Activated effector memory CD4-positive, alpha-beta T cell treated with anti-CD3 and anti-CD28 coated beads, Interleukin-2, amount 50 U/mL, for 16 hours (primary cell): ENCODE data around the gene NAB2.

Source experiments
- DNase-seq: peaks from one replicate; pipeline ENCODE4 v3.0.0-alpha.2; 2020

The NAB2 gene

GRCh38 chr12:57135527-57136326 lies 46.8 kb downstream of the NAB2 start:
- DNase-seq: no peak

DNA sequence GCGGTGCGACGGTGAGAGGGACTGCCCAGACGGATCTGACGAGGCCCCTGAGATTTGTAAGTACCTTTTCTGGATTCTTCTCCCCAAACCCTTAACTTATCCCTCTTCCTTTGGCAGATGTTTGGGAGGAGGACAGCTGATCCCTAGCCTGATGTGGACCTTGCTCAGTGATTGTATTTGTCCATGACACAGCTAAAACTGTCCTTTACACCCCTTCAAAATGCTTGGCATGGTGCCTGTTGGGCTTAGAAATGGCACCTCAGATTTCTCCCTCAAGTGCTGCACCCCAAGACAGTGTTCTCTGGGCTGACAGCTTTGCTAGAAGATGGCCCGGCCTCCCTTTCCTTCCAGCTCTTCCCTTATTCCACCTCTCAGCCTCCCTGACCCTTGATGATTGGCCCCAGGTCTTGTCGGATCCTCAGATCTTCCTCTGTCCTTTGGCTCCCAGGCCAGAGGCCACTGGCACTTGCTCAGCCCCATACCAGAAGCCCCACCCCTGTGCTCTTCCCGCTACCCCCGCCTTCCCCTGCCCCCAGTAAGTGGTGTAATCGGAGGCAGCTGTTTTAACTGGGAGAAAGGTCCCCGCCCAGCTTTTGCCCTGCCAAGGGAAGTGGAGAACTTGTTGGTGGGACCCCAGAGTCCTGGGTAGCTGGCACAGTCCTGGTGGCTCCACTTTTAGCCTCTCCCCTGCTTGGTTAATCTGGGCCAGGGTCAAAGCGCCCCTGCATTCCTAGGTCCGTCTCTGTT lies 49.8 kb downstream of the NAB2 start:
- DNase-seq: no peak

DNA sequence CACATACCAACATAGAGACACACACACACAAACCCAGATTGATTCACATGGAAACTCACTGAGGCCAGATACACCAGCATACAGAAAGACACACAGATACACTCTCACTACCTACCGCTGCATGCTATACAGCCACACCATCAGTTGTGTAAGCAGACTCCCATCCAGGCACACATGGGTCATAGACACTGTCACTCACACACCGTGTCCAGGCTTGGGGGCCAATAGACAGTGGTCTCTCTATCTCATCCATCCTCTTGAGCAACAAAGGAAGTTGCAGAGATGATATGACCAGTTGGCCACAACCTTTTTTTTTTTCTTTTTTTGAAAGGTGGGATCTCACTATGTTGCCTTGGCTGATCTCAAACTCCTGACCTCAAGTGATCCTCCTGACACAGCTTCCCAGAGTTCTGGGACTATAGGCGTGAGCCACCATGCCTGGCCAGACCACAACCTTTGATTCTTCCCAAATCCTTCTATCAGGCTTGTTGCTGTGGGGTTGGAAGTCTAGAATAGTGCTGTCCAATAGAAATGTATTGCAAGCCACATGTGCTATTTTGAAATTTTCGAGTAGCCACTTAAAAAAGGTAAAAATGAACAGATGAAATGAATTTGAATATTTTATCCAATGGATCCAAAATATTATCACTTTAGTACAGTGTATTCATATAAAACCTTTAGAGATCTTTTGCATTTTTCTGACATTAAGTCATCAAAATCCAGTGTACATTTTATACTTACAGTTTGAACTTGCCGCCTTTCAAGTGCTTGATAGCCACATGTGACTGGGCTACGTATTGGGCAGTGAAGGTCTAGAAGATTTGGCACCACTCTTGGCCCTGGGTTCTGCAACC lies 51.1 kb downstream of the NAB2 start:
- no peak for DNase-seq

DNA sequence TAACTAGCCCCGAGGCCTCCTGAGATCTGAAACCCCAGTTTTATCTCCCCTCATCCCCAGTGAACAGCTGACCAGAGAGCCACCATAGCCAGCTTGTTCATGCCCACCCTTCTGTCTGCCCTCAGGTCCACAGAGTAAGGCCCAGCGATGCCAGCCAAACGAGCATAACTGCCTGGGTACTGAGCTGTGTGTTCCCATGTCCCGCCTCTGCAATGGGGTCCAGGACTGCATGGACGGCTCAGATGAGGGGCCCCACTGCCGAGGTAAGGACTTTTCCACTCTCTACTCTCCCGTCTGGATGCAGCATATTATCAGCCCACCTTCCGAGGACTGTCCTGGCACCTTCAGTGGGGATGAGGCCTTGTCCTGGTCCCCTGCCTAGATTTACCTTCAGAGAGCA lies 52.3 kb downstream of the NAB2 start:
- DNase-seq: no peak

DNA sequence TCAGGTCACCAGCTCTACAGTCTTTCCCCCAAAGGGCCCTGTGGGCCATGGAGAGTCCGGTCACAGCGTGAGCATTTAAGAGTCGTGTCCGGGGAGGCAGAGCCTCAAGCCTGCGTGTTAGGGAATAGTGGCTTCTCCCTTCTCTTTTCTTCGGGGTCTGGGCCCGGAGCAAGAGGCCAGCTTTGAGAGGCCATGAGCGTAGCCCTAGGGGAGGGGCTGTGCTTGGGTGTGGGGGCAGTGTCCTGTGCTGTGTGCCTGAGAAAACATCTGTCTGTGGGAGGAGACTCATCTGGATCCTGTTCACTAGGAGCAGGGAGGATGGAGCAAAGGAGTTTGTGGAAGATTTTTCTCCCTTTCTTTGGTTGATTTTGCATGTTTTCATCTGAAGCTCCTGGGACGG lies 53.2 kb downstream of the NAB2 start:
- no peak for DNase-seq

DNA sequence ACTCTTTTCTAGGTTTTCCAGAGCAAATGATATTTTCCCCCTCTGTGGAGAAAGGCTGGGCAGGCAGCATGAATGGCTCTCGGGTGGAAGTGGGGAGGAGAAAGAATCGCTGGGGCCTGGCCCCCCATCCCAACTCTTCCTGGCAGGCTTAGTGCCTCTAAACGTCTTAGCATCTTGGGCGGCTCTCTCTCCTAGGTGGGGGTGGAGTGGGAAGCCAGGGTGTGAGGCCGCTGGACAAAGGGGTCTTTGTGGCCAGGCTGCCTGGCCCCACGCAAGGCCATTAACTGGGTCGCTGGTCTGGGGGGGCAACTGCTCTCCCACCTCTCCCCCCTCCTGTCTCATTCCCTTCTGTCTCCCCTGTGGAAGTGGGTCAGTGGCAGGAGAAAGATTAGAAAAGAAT lies 53.8 kb downstream of the NAB2 start:
- DNase-seq: no peak

- no peak for DNase-seq
Observed at GRCh38 chr12:57143454-57143853, 54.5 kb downstream of the NAB2 start.
